Activated CD8-positive, alpha-beta T cell treated with anti-CD3 and anti-CD28 coated beads for 36 hours (primary cell): Measurements from ENCODE around the gene B9D1. TPM values are rescaled to one million over a fixed set of nuclear protein-coding genes. Genes with fewer than 3 reads are reported as not detected.

Source experiments
- ATAC-seq: fragments of 200-7000 bp; cut with Tn5 transposase; one replicate; pipeline ENCODE4 v1.10.0; 2021; ENCODE audit warnings: mild to moderate bottlenecking, moderate library complexity
- CTCF ChIA-PET: fragments of 350-600 bp; sonication (Branson Sonifier 250); formaldehyde crosslinking; loops from one replicate; lab custom pipeline; 2021; ENCODE audit warnings: antibody characterized with exemption; lab: Charles Lee
- POLR2A ChIA-PET: fragments of 350-600 bp; sonication (Branson Sonifier 250); formaldehyde crosslinking; loops from one replicate; lab custom pipeline; 2021; ENCODE audit warnings: antibody characterized with exemption; lab: Charles Lee
- DNase-seq: peaks from one replicate; pipeline ENCODE4 v3.0.0-alpha.2; 2020
- H3K27ac Mint-ChIP-seq: one replicate; pipeline ENCODE4 v1.8.0; 2021; ENCODE audit warnings: mild to moderate bottlenecking, mixed read lengths
- H3K27me3 Mint-ChIP-seq: one replicate; pipeline ENCODE4 v1.8.0; 2021; ENCODE audit warnings: mixed read lengths
- H3K36me3 Mint-ChIP-seq: one replicate; pipeline ENCODE4 v1.8.0; 2021; ENCODE audit warnings: low read depth, mixed read lengths
- H3K4me1 Mint-ChIP-seq: one replicate; pipeline ENCODE4 v1.8.0; 2021; ENCODE audit warnings: low read depth, mixed read lengths
- H3K4me3 Mint-ChIP-seq: one replicate; pipeline ENCODE4 v1.8.0; 2021; ENCODE audit warnings: mild to moderate bottlenecking, moderate library complexity, mixed read lengths
- H3K9me3 Mint-ChIP-seq: one replicate; pipeline ENCODE4 v1.8.0; 2021; ENCODE audit warnings: mixed read lengths
- intact Hi-C: fragments of 100-400 bp; cut with micrococcal nuclease; formaldehyde crosslinking; loops from one replicate; pipeline ENCODE4 v1.10.0; 2022
- total RNA-seq, 2 experiments: library from RNA; stranded (reverse); gene quantifications; one replicate each; pipeline ENCODE4 v1.2.3, GENCODE V29; 2021
- TF ChIP-seq, protein P1 (sequence below): fragments of 200-600 bp; IDR thresholded peaks from one replicate; pipeline ENCODE4 v1.8.0; 2022; ENCODE audit warnings: antibody characterized with exemption, mild to moderate bottlenecking

The B9D1 gene
- total RNA-seq, 2 experiments from 2014 or later = 7.2 to 9.4 TPM

DNA sequence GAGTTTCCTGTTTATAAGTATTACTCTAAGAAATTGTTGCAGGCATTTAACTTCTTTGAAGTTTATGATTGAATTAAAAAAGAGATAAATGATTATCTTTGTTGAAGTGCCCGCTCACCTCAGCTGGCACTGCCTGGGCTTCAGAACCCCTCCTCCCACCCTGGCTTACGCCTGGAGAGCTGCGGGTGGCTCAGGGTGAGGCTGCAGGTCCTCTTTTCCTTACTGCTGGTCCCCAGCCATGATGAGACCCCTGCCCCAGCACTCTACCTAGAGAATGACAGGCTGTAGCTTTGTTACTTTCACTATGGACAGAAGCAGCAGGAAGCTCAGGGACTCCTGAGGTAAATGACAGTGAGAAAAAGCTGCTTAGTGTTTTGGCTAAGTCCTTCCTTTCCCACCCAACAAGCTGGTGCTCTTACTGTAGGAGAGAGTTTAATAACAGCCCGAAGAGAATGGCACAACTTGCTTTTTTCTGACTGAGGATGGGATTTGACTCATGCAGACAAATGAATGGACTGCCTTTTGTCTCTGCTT lies 63.2 kb downstream of the B9D1 start:
- ChIA-PET POLR2A (no interaction called here), CTCF (interaction anchor here (1.4 to 1.8 kb wide), 2 partner anchors 13 to 15 kb away, joined by 3 to 4 read pairs; no protein-coding TSS in a partner anchor)
- H3K27me3 Mint-ChIP-seq = peaks cover 9% of the 10 kb centered on the region
- no peaks in the 10 kb centered on the region for H3K9me3 Mint-ChIP-seq
- ATAC-seq (no peak), DNase-seq (no peak)
- no peaks in the 10 kb centered on the region for H3K4me1 Mint-ChIP-seq
- TF ChIP-seq, protein P1, sequence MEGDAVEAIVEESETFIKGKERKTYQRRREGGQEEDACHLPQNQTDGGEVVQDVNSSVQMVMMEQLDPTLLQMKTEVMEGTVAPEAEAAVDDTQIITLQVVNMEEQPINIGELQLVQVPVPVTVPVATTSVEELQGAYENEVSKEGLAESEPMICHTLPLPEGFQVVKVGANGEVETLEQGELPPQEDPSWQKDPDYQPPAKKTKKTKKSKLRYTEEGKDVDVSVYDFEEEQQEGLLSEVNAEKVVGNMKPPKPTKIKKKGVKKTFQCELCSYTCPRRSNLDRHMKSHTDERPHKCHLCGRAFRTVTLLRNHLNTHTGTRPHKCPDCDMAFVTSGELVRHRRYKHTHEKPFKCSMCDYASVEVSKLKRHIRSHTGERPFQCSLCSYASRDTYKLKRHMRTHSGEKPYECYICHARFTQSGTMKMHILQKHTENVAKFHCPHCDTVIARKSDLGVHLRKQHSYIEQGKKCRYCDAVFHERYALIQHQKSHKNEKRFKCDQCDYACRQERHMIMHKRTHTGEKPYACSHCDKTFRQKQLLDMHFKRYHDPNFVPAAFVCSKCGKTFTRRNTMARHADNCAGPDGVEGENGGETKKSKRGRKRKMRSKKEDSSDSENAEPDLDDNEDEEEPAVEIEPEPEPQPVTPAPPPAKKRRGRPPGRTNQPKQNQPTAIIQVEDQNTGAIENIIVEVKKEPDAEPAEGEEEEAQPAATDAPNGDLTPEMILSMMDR = no peak
- intact Hi-C loops = no loop called here
- H3K36me3 Mint-ChIP-seq = no peaks in the 10 kb centered on the region
- H3K4me3 Mint-ChIP-seq = no peak overlapping the region
- H3K27ac Mint-ChIP-seq = no peak overlapping the region

DNA sequence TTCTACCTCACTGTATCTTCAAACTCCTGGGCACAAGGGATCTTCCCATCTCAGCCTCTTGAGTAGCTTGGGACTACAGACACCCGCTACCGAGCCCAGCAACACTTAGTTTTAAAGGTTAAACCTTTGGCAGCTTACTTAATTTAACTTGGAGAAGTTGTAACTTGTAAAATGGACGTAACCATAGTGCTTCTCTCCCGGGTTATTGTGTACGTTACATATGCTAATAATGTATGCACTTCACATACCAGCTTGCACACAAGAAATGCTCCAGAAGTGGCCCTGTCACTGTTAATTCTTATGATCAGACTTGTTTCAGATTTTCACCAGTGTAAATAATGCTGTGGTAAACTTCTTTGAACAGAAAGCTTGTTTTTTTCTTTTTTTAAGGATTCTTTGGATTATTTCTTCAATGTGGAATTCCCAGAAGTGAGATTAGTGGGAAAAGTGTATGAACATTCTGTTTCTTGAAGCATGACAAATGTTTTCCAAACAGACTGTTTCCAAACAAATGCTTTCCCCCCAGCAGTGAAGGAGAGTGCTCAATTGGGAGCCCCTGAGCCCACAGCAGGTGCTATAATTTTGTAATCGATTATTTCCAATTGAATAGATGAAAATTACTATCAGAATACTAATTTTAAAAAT lies 63.8 kb downstream of the B9D1 start:
- ATAC-seq = no peak
- Mint-ChIP-seq H3K36me3 (no peaks in the 10 kb centered on the region), H3K4me3 (no peak overlapping the region)

DNA sequence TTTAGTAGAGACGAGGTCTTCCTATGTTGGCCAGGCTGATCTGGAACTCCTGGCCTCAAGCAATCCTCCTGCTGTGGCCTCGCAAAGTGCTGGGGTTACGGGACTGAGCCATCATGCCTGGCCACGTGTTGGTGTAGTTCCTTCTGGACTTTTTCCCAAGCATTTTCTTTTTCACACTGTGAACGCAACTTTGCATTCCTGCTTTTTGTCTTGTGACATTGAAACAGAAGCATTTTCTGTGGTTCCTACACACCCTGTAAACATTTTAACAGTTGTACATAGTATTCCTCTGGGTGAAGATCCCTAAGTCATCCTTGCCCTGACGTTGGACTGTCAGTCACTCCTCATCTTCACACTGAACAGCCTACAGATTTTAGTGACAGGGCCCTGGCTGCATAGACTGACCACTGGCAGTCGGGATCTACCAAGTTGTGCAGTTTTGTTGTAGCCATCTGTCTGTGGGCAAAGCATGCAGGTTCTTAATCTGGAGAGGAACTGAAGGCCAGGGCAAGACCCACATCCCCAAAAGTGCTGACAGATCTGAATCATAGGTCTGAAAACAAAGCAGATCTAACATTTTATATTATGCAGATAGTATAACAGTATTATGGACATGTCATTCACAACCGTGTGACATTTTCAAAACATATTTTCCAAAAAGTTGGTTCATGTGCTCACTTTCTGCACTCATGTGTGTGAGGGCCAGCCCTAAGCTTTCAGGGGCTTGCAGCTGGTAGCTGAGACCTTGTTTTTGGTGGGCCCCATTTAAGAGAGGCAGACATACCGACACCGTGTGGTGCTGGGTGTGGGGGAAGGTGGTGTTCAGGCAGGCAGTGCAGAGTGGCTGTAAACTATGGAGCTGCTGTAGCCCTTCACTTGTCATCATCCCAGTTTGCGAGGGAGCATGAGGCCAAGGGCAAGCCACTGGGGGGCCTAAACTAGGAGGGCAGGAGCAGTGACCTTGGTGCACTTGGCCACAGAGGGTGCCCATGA lies 65.4 kb downstream of the B9D1 start:
- Mint-ChIP-seq H3K27me3 (peaks cover 9% of the 10 kb centered on the region), H3K27ac (no peak overlapping the region), H3K9me3 (no peaks in the 10 kb centered on the region), H3K4me3 (no peak overlapping the region), H3K36me3 (no peaks in the 10 kb centered on the region), H3K4me1 (no peaks in the 10 kb centered on the region)
- ChIA-PET POLR2A (no interaction called here), CTCF (interaction anchor here (1.6 kb wide), 1 partner anchor 65 kb away, joined by 3 read pairs; the partner anchor contains the start of gene B9D1)
- TF ChIP-seq, protein P1 = no peak
- DNase-seq = no peak
- intact Hi-C loops = no loop called here
- no peak for ATAC-seq

More for the DNA sequence above, 63.8 kb downstream of the B9D1 start:
- POLR2A ChIA-PET = interaction anchor here (0.9 kb wide), 1 partner anchor 19 kb away, joined by 3 read pairs; no protein-coding TSS in a partner anchor
- intact Hi-C loops = no loop called here
- CTCF ChIA-PET = interaction anchor here (1.6 kb wide), 1 partner anchor 64 kb away, joined by 3 read pairs; the partner anchor contains the start of gene B9D1
- no peaks in the 10 kb centered on the region for H3K4me1 Mint-ChIP-seq
- H3K9me3 Mint-ChIP-seq = no peaks in the 10 kb centered on the region
- DNase-seq = no peak
- no peak overlapping the region for H3K27ac Mint-ChIP-seq
- TF ChIP-seq, protein P1 = no peak
- H3K27me3 Mint-ChIP-seq = peaks cover 9% of the 10 kb centered on the region

DNA sequence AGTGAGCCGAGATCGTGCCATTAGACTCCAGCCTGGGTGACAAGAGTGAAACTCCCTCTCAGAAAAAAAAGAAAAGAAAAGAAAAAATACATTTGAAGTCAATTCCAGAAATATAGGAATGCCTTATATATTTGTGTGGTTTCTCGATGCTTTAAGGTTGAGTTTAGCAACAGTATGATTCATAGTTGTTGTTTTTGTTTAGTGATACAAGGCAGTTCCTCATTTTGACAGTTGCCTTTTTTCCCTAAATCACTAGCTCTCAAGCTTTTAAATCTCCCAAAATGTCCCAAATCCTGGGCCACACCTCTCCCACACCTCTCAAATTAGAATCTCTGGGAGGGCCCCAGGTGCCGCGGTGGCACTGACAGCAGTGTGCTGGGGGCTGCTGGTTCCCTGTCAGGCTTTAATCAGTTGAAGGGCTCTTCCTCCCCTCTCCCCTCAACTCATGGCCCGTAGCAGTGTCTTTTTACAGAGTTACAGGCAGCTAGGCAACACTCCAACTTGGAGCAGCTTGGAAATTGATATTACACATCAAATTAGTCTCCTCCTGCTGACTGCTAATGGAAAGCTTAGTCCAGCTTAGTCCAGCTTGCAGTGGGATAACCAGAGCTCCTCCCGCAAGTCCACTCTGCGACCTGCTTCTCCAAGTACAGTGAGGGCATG lies 66.9 kb downstream of the B9D1 start:
- Mint-ChIP-seq H3K36me3 (no peaks in the 10 kb centered on the region), H3K9me3 (no peaks in the 10 kb centered on the region), H3K27ac (no peak overlapping the region), H3K4me1 (no peaks in the 10 kb centered on the region), H3K27me3 (peaks cover 5% of the 10 kb centered on the region), H3K4me3 (no peak overlapping the region)
- intact Hi-C loops = no loop called here
- TF ChIP-seq, protein P1 = no peak
- ChIA-PET CTCF (no interaction called here), POLR2A (no interaction called here)
- DNase-seq (no peak), ATAC-seq (no peak)
